ENCODE measurements around the gene NAGLU. TPM values are rescaled to one million over a fixed set of nuclear protein-coding genes. Genes with fewer than 3 reads are reported as not detected.

NAGLU gene
- polyA plus RNA-seq, 1 of the 3 experiments (the other 2 are of a cell fraction): 33.9 TPM

DNA sequence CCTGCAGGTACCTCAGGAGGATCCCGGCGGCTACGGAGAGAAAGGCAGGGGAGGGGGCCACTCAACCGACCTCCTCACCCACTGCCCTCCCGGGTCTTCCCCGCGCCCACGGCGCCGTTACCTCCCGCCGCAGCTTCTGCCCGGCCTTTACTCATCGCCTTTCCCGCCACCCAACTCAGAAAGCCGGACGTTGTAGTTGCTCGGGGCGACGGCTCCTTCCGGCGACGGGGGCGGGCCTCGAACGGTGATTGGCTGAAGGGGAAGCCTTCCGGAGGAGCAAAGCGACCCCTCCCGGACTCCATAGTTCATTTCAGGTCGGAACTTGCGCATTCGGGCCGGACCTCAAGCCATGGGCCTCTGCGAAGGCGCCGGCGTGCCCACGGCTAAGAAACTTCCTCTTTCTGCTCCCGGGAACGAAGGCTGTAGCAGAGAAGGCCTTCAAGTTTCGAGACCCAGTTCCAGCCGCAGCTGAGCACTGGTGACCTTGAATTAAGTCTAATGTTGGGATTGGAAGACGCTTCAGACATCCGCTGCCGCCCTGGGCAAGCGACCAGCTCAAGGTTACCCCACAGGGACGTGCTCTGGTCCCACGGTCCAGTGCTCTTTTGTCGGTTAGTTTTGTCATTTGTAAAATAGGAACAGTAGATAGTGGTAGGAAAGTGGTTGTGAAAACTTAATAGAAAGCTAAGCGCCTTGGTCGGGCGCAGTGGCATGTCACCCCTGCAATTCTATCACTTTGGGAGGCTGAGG lies 41.7 kb downstream of the NAGLU start, which contains the start of gene PSMC3IP:
PSMC3IP (minus strand) TSS at position 198 of the 750 bp plus-strand sequence; CDS start at position 155, 43 bp downstream.
- H3K79me2 ChIP-seq (ENCODE audit: insufficient read depth): peaks cover 55% of the 10 kb centered on the region
- no peaks in the 10 kb centered on the region for H3K9me3 ChIP-seq
- DNase-seq: peak; percentile 96
- H3K9me2 ChIP-seq: no peaks in the 10 kb centered on the region
- peak within 1 kb of the TSS; percentile 77 to 91 for H3K4me3 ChIP-seq (ENCODE audit: low read depth in 2 of 2, low read length in 1 of 2)
- peaks cover 7 to 8% of the 10 kb centered on the region in 2 experiments; a peak in 2 of 4 replicates for H3K4me1 ChIP-seq (ENCODE audit: control insufficient read depth in 1 of 2, insufficient read depth in 2 of 2, low read depth in 1 of 2, low read length in 1 of 2)
- peak within 1 kb of the TSS; percentile 80 to 89 for H3K27ac ChIP-seq (ENCODE audit: low read depth in 2 of 2, low read length in 1 of 2)
- ChIA-PET POLR2A (interaction anchor here (0.8 to 3.1 kb wide), 14 partner anchors 8 to 246 kb away, joined by 3 to 63 read pairs (median 4); partner anchors contain the start of genes BECN1, CNTNAP1, MLX and PLEKHH3), CTCF (interaction anchor here (0.7 to 8.3 kb wide), 61 partner anchors 10 to 421 kb away, joined by 3 to 221 read pairs (median 5); partner anchors contain the start of genes CCR10, CNTD1, CNTNAP1 and COA3)
- peak within 1 kb of the TSS; percentile 61 for H2AFZ ChIP-seq (ENCODE audit: low read depth)
- H3K9ac ChIP-seq: peak within 1 kb of the TSS; percentile 87
- WGBS (ENCODE audit: low lambda C conversion rate): 1% methylated on average over 31 of the region's 52 CpGs
- H4K20me1 ChIP-seq (ENCODE audit: insufficient read depth): no peaks in the 10 kb centered on the region
- peaks cover 32 to 42% of the 10 kb centered on the region in 2 experiments for H3K36me3 ChIP-seq (replicated peaks in 1 of 2; ENCODE audit: control insufficient read depth in 1 of 2, insufficient read depth in 2 of 2, low read length in 1 of 2)
- peak within 1 kb of the TSS; percentile 95 for H3K4me2 ChIP-seq
- H3F3A ChIP-seq (replicated peaks; ENCODE audit: insufficient read depth): peaks cover 36% of the 10 kb centered on the region
- H3K27me3 ChIP-seq (ENCODE audit: insufficient read depth): no peaks in the 10 kb centered on the region
- TF ChIP-seq YY1 (IDR thresholded peaks at IDR 0.05; ENCODE audit: low read depth): peak; percentile 53; the same call in 1 of the 2 replicates
- peak; percentile 82 for TF ChIP-seq MXI1 (IDR thresholded peaks at IDR 0.05; ENCODE audit: low read depth, low read length)
- peak; percentile 58 for TF ChIP-seq ELF1 (IDR thresholded peaks at IDR 0.05)
- TF ChIP-seq, protein P1, sequence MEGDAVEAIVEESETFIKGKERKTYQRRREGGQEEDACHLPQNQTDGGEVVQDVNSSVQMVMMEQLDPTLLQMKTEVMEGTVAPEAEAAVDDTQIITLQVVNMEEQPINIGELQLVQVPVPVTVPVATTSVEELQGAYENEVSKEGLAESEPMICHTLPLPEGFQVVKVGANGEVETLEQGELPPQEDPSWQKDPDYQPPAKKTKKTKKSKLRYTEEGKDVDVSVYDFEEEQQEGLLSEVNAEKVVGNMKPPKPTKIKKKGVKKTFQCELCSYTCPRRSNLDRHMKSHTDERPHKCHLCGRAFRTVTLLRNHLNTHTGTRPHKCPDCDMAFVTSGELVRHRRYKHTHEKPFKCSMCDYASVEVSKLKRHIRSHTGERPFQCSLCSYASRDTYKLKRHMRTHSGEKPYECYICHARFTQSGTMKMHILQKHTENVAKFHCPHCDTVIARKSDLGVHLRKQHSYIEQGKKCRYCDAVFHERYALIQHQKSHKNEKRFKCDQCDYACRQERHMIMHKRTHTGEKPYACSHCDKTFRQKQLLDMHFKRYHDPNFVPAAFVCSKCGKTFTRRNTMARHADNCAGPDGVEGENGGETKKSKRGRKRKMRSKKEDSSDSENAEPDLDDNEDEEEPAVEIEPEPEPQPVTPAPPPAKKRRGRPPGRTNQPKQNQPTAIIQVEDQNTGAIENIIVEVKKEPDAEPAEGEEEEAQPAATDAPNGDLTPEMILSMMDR (IDR thresholded peaks at IDR 0.05): peak; percentile 52
- TF ChIP-seq SMC3 (IDR thresholded peaks at IDR 0.05; ENCODE audit: low read depth, low read length): no peak
- TF ChIP-seq NRF1 (IDR thresholded peaks at IDR 0.05; ENCODE audit: low read depth, low read length): peak; percentile 57
- no peak for TF ChIP-seq EZH2phosphoT487 (IDR thresholded peaks at IDR 0.05; ENCODE audit: borderline replicate concordance, low read depth)
- TF ChIP-seq POLR2AphosphoS5 (IDR thresholded peaks at IDR 0.05; ENCODE audit: low read depth, low read length): peak; percentile 88
- TF ChIP-seq, protein P2, sequence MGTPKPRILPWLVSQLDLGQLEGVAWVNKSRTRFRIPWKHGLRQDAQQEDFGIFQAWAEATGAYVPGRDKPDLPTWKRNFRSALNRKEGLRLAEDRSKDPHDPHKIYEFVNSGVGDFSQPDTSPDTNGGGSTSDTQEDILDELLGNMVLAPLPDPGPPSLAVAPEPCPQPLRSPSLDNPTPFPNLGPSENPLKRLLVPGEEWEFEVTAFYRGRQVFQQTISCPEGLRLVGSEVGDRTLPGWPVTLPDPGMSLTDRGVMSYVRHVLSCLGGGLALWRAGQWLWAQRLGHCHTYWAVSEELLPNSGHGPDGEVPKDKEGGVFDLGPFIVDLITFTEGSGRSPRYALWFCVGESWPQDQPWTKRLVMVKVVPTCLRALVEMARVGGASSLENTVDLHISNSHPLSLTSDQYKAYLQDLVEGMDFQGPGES (IDR thresholded peaks at IDR 0.05; ENCODE audit: low read depth, low read length): peak; percentile 34; the same call in 1 of the 2 replicates
- TF ChIP-seq, protein P3, sequence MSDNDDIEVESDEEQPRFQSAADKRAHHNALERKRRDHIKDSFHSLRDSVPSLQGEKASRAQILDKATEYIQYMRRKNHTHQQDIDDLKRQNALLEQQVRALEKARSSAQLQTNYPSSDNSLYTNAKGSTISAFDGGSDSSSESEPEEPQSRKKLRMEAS (IDR thresholded peaks at IDR 0.05; ENCODE audit: low read depth): peak; percentile 69
- peak; percentile 82 for TF ChIP-seq CHD2 (IDR thresholded peaks at IDR 0.05; ENCODE audit: low read length, partially characterized antibody)
- TF ChIP-seq SIN3A (IDR thresholded peaks at IDR 0.05; ENCODE audit: borderline replicate concordance, low read depth, low read length): peak; percentile 97
- TF ChIP-seq, protein P4, sequence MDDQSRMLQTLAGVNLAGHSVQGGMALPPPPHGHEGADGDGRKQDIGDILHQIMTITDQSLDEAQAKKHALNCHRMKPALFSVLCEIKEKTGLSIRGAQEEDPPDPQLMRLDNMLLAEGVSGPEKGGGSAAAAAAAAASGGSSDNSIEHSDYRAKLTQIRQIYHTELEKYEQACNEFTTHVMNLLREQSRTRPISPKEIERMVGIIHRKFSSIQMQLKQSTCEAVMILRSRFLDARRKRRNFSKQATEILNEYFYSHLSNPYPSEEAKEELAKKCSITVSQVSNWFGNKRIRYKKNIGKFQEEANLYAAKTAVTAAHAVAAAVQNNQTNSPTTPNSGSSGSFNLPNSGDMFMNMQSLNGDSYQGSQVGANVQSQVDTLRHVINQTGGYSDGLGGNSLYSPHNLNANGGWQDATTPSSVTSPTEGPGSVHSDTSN (IDR thresholded peaks at IDR 0.05): 0 out of 2 replicates have a peak, but pooled peaks have one; percentile 9
- TF ChIP-seq, protein P5, sequence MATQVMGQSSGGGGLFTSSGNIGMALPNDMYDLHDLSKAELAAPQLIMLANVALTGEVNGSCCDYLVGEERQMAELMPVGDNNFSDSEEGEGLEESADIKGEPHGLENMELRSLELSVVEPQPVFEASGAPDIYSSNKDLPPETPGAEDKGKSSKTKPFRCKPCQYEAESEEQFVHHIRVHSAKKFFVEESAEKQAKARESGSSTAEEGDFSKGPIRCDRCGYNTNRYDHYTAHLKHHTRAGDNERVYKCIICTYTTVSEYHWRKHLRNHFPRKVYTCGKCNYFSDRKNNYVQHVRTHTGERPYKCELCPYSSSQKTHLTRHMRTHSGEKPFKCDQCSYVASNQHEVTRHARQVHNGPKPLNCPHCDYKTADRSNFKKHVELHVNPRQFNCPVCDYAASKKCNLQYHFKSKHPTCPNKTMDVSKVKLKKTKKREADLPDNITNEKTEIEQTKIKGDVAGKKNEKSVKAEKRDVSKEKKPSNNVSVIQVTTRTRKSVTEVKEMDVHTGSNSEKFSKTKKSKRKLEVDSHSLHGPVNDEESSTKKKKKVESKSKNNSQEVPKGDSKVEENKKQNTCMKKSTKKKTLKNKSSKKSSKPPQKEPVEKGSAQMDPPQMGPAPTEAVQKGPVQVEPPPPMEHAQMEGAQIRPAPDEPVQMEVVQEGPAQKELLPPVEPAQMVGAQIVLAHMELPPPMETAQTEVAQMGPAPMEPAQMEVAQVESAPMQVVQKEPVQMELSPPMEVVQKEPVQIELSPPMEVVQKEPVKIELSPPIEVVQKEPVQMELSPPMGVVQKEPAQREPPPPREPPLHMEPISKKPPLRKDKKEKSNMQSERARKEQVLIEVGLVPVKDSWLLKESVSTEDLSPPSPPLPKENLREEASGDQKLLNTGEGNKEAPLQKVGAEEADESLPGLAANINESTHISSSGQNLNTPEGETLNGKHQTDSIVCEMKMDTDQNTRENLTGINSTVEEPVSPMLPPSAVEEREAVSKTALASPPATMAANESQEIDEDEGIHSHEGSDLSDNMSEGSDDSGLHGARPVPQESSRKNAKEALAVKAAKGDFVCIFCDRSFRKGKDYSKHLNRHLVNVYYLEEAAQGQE (IDR thresholded peaks at IDR 0.05; ENCODE audit: low read depth, low read length): no peak
- TF ChIP-seq FOXM1 (IDR thresholded peaks at IDR 0.05; ENCODE audit: low read depth): no peak
- TF ChIP-seq EP300 (IDR thresholded peaks at IDR 0.05; ENCODE audit: borderline replicate concordance in 1 of 2, low read depth in 1 of 2, low read length in 1 of 2): 0 out of 4 replicates have a peak, but pooled peaks of 1 of the 2 experiments have one; percentile 15
- TF ChIP-seq GABPA (IDR thresholded peaks at IDR 0.05; ENCODE audit: low read depth): peak; percentile 92
